GM21737 (cell line): ENCODE measurements around the gene SCML2.
"Not testable (repeated sequence)": the region's sequence is repeated elsewhere in the genome, so short reads cannot be mapped to it uniquely, and the experiment has no call there.

Experiments
- ATAC-seq: cut with Tn5 transposase; IDR thresholded peaks from one replicate; pipeline ENCODE4 v1.9.1; 2021; ENCODE audit warnings: mild to moderate bottlenecking, moderate library complexity; ENCODE audit not compliant: unreplicated experiment

Gene SCML2

DNA sequence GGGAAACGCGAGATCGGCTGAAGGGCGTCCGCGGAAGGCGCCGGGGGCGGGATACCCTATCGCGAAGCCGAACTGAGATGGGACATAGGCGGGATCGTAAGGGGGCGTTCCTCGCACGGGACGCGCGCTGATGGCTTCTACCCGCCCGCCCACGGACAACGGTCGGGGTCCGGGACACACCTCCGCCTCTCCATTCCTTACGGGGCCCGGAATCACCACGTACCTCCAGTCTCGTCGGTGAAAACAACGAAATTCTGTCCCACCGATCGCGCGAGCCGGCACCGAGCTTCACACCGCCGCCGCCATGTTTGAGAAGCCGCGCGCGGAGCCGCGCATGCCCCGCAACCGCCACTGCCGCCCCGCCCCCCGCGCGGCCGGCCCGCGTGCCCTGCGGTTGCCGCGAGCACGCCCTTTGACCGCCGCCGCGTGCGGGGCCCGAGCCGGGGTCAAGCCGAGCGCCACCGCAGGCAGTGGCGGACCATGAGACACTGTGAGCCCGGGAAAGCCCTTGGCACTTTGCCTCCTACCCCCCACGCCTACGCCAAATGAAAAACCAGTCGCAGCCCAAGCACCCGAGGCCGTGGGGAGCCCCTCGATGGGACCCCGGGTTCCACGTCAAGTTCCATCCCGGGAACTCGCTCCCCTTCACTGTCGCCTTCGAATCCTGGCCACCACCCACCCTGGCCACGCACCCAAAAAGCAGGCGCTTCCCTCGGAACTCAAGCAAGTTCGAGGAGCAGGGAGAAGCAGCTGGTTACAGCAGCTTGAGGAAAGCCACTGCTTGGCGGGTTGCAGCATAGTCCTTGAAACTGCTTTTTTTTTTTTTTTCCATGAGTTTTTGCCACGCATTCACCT is at the start of gene SCML2:
TSS of gene SCML2 (minus strand) at position 320 of the 855 bp plus-strand sequence. CDS start 20,617 bp downstream, outside the sequence.
- ATAC-seq, result no peak

DNA sequence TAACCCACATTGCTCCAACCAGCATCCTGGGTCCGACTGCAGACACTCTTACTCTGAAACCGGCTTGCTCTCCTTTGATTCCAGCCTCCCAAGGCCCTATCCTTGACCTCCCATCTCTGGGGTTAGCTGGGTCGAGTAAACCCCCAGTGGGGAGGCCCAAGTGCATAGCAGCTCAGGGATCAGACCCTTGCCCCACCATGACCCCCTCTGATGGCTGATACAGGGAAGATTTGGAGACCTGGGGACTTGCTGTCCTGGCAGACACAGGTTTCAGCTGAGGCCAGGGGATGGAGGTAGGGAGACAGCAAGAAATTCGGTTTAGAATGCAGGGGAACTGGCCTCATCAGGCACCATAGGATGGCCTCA is 47.3 kb upstream of the SCML2 start:
- no peak for ATAC-seq

DNA sequence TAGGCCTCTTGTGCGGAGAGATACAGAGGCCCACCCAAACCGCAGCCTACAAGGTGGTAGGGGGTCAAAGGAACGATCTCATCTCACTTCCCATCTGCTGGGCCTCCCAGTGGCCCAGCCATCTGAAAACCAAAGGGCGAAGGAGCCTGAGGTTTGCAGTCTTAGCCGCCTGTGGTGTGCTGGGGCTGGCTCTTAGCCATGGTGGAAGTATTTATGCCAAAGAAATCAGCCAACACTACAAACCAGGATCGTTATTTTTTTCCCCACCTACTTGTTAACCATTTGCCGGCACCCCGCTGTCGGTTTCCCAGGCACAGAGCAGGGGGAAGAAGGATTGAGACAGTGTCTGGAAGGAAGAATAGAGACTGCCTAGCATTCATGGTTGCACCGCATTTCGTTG is 40.0 kb upstream of the SCML2 start:
- ATAC-seq, result no peak

DNA sequence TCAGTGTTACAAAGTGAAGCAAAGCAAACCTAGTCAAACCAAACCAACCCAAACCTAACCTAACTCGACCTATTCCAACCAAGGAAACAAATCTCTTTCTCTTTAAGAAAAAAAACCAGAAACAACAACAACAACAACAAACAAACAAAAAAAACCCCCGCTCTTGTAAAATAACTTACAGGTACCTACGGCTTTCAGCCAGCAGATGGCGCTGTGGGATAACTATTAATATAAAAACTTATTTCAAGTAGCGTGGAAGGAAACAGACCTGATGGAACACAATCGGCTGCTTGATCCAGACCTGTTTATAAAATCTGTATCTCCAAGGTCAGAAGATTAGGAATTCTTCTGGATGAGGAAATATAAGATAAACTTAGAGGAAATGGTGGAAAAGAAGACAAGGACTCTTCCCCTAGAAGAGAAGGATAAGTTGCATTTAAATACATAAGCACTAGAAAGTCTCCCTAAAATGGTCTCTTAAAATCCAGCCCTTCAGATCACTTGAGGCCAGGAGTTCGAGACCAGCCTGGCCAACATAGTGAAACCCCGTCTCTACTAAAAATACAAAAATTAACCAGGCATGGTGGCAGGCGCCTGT is 36.6 kb upstream of the SCML2 start:
- no peak for ATAC-seq

DNA sequence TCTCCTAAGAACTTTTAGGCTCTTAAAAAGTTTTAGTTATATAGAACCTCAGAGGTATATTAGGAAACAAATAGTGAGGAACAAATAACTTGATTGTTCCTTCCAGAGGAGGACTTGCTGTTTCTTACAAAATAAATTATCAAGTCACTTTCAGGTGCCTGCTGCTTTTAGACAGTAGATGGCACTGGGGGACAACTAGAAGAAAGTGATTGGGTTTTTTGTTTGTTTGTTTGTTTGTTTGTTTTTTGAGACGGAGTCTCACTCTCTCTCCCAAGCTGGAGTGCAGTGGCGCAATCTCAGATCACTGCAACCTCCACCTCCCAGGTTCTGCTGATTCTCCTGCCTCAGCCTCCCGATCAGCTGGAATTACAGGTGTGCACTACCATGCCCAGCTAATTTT is 35.5 kb upstream of the SCML2 start:
- no peak for ATAC-seq

DNA sequence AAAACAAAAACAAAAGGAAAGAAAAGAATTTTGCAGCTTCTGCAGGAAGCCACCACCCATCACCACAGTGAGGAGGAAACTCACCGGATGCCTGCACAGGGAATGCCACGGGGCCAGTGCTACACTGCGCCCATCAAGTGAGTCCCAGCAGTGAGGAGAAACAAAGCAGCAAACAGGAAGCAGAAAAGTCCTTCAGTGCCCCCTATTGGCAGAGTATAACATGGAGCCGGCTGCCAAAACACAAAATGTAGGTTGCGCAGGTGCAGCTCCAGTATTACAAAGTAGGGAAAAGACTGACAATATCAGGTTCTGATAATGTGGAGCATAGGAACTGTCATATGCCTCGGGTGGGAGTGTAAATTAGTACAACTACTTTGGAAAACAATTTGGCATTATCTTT is 23.3 kb upstream of the SCML2 start:
- ATAC-seq, result no peak

DNA sequence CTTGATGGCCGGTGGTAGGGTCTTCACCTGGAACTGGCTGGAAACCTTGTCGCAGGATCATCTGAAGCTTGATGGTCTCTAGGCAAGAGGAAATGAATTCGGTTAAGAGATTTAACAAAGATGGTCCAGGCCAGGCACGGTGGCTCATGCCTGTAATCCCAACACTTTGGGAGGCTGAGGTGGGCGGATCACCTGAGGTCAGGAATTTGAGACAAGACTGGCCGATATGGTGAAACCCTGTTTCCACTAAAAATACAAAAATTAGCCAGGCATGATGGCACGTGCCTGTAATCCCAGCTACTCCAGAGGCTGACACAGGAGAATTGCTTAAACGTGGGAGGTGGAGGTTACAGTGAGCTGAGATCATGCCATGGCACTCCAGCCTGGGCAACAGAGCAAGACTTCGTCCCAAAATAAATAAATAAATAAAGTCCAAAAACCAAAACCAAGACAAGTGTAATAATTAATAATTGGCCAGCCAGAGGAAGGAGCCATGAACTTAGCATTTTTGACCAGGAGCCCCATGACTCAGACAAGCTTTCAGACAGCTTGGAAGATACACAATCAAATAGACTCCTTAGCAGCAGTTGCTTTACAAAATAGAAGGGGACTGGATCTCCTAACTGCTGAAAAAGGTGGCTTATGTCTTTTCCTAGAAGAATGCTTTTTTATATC is 20.8 kb upstream of the SCML2 start:
- not testable (repeated sequence) for ATAC-seq

DNA sequence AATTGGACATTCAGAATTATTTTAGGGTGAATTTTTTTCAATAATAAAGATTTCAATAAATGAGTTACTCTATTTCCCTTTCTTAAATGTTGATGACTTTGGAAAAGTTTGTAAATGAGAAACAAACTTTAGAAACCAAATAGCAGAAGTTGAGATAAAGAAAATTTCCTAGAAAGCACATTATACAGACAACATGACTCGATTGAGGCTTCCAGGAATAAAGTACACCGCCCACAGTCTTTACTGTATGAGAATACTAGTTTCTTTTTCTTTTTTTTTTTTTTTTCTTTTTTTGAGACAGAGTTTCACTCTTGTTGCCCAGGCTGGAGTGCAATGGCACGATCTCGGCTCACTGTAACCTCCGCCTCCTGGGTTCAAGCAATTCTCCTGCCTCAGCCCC is 14.6 kb upstream of the SCML2 start:
- ATAC-seq, result not testable (repeated sequence)

DNA sequence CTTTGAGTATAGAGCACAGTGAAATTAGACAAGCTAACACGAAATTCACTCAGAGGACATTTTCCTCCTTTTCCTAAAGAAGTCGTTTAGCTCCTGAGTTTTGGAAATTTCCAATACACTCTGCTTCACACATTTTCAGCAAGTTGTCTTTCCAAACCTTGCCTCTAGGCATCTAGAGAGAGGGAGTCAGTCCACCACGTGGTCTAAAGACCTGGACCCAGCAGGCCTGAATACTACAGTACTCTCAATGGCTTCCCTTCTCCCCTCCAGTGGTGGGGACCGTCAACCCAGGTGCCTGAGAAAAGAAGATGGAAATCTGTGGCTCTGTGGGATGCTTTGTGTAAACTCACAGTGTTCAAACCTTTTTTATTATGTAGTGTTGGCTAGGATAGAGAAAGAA is 13.9 kb upstream of the SCML2 start:
- ATAC-seq, result no peak

DNA sequence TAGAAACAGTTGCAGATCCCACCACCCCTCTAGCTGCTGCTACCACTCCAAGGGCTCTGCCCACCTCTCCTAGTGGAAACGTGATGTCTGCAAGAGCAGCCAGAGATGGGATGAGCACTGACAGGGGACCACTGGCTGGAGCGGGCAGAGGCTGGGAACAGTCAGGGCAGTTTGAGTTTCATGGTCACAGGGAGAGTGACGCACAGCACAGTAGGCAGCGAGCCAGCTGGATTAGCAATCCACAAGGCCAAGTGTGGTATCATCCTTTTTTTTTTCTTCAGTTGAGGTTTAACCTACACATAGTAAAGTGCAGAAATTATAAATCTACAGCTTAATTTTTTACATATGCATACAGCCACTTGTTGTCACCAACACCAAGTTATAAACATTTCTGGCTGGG is 6.4 kb upstream of the SCML2 start:
- no peak for ATAC-seq

DNA sequence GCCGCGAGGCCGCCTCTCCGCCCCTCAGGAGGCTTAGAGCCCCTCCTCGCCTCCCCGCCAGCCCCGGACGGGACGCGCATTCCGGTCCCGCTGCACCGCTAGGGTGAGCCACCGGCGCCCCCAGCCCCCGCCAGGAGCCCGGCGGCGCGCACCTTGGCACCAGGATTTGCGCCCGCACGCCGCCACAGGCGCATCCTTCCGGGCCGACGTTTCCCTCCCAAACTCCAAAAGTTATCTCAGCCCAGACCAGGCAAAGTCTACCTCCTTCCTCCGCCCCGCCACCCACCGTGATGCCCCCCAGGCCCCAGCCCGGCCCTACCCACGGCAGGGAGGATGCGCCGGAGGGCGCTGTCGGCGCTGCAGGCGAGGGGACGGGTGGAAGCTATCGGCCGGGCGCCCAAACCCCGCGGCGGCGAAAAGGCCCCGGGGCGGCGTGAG is 538 bp downstream of the SCML2 start:
- ATAC-seq, result no peak

DNA sequence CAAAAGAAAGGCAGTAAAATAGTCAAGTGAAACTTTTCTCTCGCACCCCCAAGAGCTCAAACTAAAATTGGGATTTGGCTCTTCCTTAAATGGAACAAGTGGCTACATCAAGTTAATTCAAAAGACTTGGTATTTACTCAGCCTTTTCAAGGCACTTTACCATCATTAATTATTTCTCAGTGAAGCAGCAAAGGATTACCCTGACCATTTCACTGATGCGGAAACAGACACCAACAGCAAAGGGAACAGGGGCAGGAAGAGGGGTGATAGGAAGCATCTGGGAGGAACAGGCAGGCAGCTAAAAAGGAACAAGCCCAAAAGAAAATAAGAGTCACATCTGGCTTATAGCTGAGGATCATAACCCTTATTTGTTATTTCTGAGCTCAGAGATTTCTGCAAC is 2.7 kb downstream of the SCML2 start:
- no peak for ATAC-seq

DNA sequence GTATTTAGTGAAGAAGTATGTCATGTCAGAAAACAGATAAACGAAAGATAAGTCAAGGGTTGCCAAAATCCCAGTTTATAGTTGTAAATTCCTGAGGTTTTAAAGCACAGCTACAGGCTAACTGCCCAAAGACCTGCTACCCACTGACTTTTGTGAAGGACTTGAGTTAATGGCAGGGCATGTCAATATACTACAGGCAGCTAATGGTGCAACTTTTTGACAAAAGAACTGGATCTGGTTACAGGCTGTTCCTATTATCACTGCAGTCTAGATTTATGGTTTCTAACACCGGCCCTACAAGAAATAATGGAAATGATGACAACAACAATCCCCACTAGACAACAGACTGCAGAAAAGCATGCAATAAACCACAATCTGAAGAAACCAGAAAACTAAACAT is 6.4 kb downstream of the SCML2 start:
- ATAC-seq, result no peak

DNA sequence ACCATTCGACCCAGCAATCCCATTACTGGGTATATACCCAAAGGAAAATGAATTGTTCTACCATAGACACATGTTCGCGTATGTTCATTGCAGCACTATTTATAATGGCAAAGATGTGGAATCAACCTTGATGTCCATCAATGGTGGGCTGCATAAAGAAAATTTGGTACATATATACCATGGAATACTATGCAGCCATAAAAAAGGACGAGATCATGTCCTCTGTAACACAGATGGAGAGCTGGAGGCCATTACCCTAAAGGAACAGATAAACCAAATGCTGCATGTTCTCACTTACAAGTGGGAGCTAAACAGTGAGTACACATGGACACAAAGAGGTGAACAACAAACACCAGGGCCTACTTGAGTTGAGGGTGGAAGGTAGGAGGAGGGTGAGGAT is 45.1 kb downstream of the SCML2 start:
- no peak for ATAC-seq

DNA sequence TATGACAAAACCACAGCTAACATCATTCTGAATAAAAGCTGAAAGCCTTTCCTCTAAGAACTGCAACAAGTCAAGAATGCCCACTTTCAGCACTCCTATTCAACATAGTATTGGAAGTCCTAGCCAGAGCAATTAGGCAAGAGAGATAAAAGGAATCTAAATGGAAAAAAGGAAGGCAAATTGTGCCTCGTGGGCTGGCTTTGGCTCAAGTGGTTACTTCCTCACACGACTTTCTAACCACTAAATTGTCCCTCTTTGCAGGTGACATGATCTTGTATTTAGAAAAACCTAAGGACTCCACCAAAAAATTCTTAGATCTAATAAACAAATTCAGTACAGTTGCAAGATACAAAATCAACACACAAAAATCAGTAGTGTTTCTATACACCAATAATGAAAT is 57.2 kb downstream of the SCML2 start:
- ATAC-seq, result no peak

DNA sequence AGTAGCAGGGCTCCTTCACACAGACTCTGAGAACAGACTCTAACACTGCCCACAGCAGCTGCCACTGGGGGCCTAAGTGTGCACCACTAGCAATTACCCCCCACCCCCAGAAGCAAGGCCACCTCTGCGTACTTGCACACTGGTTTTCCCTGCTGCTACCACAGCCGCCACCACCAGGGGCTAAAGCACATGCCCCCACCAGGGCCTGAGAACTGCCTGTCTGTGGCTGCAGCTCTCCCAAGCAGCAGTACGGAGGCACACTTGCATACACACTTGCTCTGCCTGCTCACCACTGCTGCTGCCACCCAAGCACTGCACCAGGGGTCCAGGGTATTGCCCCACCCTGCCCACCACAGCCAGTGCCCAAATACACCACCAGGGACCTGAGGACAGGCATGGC is 59.6 kb downstream of the SCML2 start:
- no peak for ATAC-seq

DNA sequence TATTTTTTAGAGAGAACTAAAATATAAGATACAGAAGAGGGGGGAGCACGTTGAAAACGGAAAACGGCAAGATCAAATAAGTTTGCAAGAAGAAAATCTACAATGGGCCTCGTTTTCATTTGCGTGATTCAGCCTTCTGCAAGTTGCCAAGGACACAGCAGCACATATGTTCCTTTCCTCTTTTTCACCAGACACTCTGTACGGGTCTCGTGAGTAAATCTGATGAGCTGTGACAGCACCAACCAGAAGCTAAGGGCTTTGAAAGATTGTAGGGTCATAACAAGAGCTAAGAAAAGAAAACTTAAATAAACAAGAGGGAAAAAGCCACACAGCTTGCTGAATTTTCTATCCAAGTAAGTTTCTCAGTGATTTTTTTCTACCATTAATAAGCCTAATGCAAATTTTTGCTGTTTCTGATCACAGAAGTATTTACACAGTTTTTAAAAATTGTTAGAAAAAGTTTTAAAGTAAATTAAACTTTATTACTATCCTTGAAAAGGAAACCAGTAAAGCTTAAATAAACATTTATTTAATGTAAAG is 63.4 kb downstream of the SCML2 start:
- ATAC-seq, result no peak

DNA sequence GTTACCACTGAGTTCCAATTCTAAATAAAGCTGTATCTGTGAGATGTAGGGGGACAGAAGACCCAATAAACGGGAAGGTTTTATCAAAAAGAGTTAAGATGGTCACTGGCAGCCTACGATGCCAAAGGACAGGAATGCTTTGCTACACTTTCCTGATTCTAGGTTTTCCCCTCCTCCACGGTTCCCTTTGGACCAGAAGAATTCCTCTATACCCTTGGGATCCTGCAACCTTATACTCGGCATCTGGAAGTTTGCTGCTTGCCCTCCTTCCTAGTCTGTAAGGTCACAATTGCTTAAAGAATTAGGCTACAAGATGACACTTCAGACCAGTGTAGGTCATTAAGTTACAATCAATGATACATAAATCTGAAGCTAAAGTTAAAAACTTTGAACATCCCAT is 64.3 kb downstream of the SCML2 start:
- no peak for ATAC-seq

DNA sequence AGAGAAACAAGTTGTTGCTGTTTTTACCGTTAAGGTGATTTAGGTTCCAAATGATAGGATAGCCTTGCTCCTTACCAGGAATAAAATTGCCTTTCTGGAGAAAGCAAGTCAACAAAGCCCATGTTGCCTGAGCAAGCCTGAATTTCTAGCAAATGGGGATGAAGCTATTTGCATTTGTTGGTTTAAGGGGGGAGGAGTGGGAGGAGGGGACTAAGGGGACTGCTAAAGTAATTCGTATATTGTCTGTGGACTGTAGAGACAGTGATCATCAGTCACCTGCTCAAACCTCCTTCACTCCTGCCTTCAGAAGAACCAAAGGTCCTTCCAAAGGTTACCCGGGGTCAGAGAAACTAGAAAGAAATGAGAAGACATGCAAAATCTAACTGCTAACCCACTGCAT is 65.8 kb downstream of the SCML2 start:
- ATAC-seq, result no peak

DNA sequence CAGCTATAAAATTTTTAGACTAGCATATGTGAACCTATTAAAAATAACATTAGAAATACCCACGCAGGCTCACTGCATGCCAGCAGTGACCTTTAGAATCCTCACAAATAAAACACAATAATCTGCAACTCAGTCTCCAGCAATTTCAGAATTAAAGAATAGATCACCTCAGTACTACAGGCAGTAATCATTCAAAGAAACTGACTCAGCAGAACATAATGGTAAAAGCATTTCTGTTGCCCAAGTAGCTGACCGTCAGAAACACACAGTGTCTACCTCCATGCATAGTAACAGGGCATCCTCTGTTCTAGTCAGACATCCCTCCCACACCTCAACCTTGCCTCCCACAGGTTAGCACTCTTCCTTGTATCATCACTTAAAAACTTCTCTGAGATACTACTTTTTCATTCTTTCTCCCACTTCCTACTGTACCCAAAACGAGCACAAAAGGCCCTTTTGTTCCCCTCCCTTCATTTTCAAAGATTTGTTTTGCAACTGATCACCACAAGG is 68.1 kb downstream of the SCML2 start:
- no peak for ATAC-seq

DNA sequence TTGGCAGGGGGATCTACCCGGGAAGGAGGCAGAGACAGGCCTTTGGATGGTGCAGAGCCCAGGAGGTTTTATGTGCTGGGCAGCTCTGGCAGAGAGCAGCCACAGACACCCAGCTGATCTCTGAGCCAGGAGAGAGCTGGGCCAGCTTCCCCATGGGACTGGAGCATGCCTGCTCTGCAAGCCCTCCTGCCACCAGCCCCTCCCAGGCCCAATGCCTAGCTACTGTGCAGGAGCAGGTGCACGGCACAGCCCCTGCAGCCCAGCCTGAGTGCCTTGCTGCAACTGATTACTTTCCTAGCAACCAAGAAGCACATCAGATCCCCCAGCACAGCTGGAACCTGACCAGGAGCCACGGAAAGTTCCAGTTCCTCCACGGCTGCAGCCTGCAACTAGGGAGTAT is 76.0 kb downstream of the SCML2 start:
- no peak for ATAC-seq

DNA sequence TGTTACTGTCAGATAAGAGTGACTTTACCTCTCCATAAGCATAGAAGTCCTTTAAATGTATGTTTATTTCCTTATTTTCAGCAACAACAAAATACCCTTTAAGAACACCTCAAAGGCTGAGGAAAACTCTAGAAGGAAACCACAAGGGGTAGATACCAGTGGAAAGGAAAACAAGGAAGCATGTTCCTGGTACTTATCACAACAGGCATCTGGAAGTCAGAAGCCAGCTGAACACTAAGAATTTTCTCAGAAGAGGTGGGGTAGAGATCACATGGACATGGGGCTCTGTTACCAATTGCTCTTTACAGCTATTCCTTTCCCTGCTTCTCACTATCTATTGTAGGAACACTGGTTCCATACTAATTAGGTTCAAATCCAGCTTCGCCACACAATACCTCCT is 82.3 kb downstream of the SCML2 start:
- ATAC-seq, result no peak
